GM12891 (cell line): Measurements from ENCODE around the gene MAMDC2. TPM values are rescaled to one million over a fixed set of nuclear protein-coding genes. Genes with fewer than 3 reads are reported as not detected.

Source experiments
- DNase-seq: peaks from one replicate; pipeline ENCODE4 v3.0.0; 2011; ENCODE audit warnings: low spot score; ENCODE audit not compliant: insufficient read length
- FAIRE-seq: peaks from 2 replicates; lab custom pipeline; 2011; peaks lifted over from hg19 to GRCh38; lab: Jason Lieb, UNC
- PAX5 ChIP-seq: IDR thresholded peaks from 2 replicates; pipeline ENCODE4 v1.6.1; 2011; ENCODE audit warnings: low read length, moderate library complexity, mild to moderate bottlenecking; ENCODE audit not compliant: insufficient read depth, severe bottlenecking
- POLR2A ChIP-seq: IDR thresholded peaks from 2 replicates; pipeline ENCODE4 v1.6.1; 2011; ENCODE audit warnings: low read depth, low read length, control low read depth
- POLR2AphosphoS5 ChIP-seq: IDR thresholded peaks from 2 replicates; pipeline ENCODE4 v1.6.1; 2011; ENCODE audit warnings: low read depth, low read length, control low read depth
- POU2F2 ChIP-seq: IDR thresholded peaks from 2 replicates; pipeline ENCODE4 v1.6.1; 2011; ENCODE audit warnings: low read depth, mild to moderate bottlenecking, control low read depth, low read length, moderate library complexity
- SPI1 ChIP-seq: IDR thresholded peaks from 2 replicates; pipeline ENCODE4 v1.6.1; 2011; ENCODE audit warnings: low read depth, low read length, control low read depth
- TAF1 ChIP-seq: IDR thresholded peaks from 2 replicates; pipeline ENCODE4 v1.6.1; 2011; ENCODE audit warnings: low read depth, low read length, control low read depth
- polyA plus RNA-seq: library from polyadenylated mRNA; unstranded; fragments of >200 nt; gene quantifications from one replicate; pipeline ENCODE4 v1.2.1, GENCODE V29; 2012; ENCODE audit warnings: low read depth, missing spikeins, inconsistent platforms; ENCODE audit not compliant: missing spikeins

Gene MAMDC2
- not detected for polyA plus RNA-seq

- FAIRE-seq (no peak), DNase-seq (no peak)
- TF ChIP-seq POU2F2: no peak
- no peak for TF ChIP-seq POLR2A
- TF ChIP-seq TAF1: no peak
- TF ChIP-seq SPI1: no peak
- no peak for TF ChIP-seq PAX5
- no peak for TF ChIP-seq POLR2AphosphoS5
Observed at GRCh38 chr9:70043689-70044489, at the start of gene MAMDC2. Gene MAMDC2 (plus strand): TSS chr9:70043848. CDS start chr9:70044198, 350 bp downstream.

- TF ChIP-seq POLR2A: no peak
- no peak for TF ChIP-seq PAX5
- no peak for TF ChIP-seq SPI1
- TF ChIP-seq POU2F2: no peak
- TF ChIP-seq POLR2AphosphoS5: no peak
- TF ChIP-seq TAF1: no peak
- DNase-seq (no peak), FAIRE-seq (no peak)
Observed at GRCh38 chr9:69995846-69996245, 47.8 kb upstream of the MAMDC2 start.

- DNase-seq: no peak
- TF ChIP-seq POLR2A (no peak), TAF1 (no peak), POLR2AphosphoS5 (no peak), POU2F2 (no peak), PAX5 (no peak), SPI1 (no peak)
- FAIRE-seq: no peak
Observed at GRCh38 chr9:69996967-69997366, 46.7 kb upstream of the MAMDC2 start.

GRCh38 chr9:69997524-69997923, 46.1 kb upstream of the MAMDC2 start:
- no peak for FAIRE-seq
- no peak for DNase-seq
- TF ChIP-seq POLR2AphosphoS5 (no peak), TAF1 (no peak), SPI1 (no peak), POU2F2 (no peak), PAX5 (no peak), POLR2A (no peak)

GRCh38 chr9:69999315-69999714, 44.3 kb upstream of the MAMDC2 start:
- TF ChIP-seq SPI1 (no peak), TAF1 (no peak), PAX5 (no peak), POLR2AphosphoS5 (no peak), POLR2A (no peak), POU2F2 (no peak)
- FAIRE-seq (no peak), DNase-seq (no peak)

GRCh38 chr9:70000469-70000868, 43.2 kb upstream of the MAMDC2 start:
- no peak for FAIRE-seq
- TF ChIP-seq SPI1 (no peak), POLR2A (no peak), POU2F2 (no peak)
- DNase-seq: no peak

GRCh38 chr9:70003901-70004714, 39.5 kb upstream of the MAMDC2 start:
- no peak for FAIRE-seq
- TF ChIP-seq SPI1: no peak
- no peak for DNase-seq

GRCh38 chr9:70006306-70006705, 37.3 kb upstream of the MAMDC2 start:
- TF ChIP-seq POU2F2 (no peak), POLR2A (no peak), PAX5 (no peak), TAF1 (no peak), POLR2AphosphoS5 (no peak), SPI1 (no peak)
- DNase-seq (no peak), FAIRE-seq (no peak)

GRCh38 chr9:70007831-70008230, 35.8 kb upstream of the MAMDC2 start:
- FAIRE-seq (no peak), DNase-seq (no peak)
- TF ChIP-seq POLR2A (no peak), POLR2AphosphoS5 (no peak), SPI1 (no peak), POU2F2 (no peak), TAF1 (no peak), PAX5 (no peak)

- TF ChIP-seq SPI1: no peak
- no peak for TF ChIP-seq TAF1
- TF ChIP-seq POU2F2: no peak
- DNase-seq (no peak), FAIRE-seq (no peak)
Observed at GRCh38 chr9:70010015-70010414, 33.6 kb upstream of the MAMDC2 start.
